T-helper 1 cell treated with Interleukin-12 subunit alpha and Interleukin-12 subunit beta and Interleukin-4 antibody, amounts not matched to agents 30 μg/mL and 1 μg/mL, for 36 hours (primary cell): ENCODE measurements around the gene HNRNPU.

Experiments
- H3K27ac Mint-ChIP-seq: one replicate; pipeline ENCODE4 v1.8.0; 2021; ENCODE audit warnings: mild to moderate bottlenecking, mixed read lengths
- H3K27me3 Mint-ChIP-seq: one replicate; pipeline ENCODE4 v1.8.0; 2021; ENCODE audit warnings: low read depth, mixed read lengths
- H3K36me3 Mint-ChIP-seq: one replicate; pipeline ENCODE4 v1.8.0; 2021; ENCODE audit warnings: low read depth, mixed read lengths
- H3K4me1 Mint-ChIP-seq: one replicate; pipeline ENCODE4 v1.8.0; 2021; ENCODE audit warnings: low read depth, mixed read lengths
- H3K4me3 Mint-ChIP-seq: one replicate; pipeline ENCODE4 v1.8.0; 2021; ENCODE audit warnings: mild to moderate bottlenecking, moderate library complexity, mixed read lengths
- H3K9me3 Mint-ChIP-seq: one replicate; pipeline ENCODE4 v1.8.0; 2021; ENCODE audit warnings: mixed read lengths

Gene HNRNPU

GRCh38 chr1:244815600-244816099 is 48.7 kb downstream of the HNRNPU start:
- H3K36me3 Mint-ChIP-seq: no peaks in the 10 kb centered on the region
- H3K27ac Mint-ChIP-seq: no peak overlapping the region
- H3K4me3 Mint-ChIP-seq: no peak overlapping the region
- H3K4me1 Mint-ChIP-seq: peaks cover 8% of the 10 kb centered on the region
- H3K9me3 Mint-ChIP-seq: no peaks in the 10 kb centered on the region
- H3K27me3 Mint-ChIP-seq: peaks cover 12% of the 10 kb centered on the region

- peaks cover 12% of the 10 kb centered on the region for H3K27me3 Mint-ChIP-seq
- H3K36me3 Mint-ChIP-seq: no peaks in the 10 kb centered on the region
- no peak overlapping the region for H3K27ac Mint-ChIP-seq
- H3K4me1 Mint-ChIP-seq: peaks cover 8% of the 10 kb centered on the region
- no peaks in the 10 kb centered on the region for H3K9me3 Mint-ChIP-seq
- H3K4me3 Mint-ChIP-seq: no peak overlapping the region
Observed at GRCh38 chr1:244813327-244813726, 51.0 kb downstream of the HNRNPU start.

GRCh38 chr1:244810221-244810620 is 54.1 kb downstream of the HNRNPU start:
- H3K4me3 Mint-ChIP-seq: no peak overlapping the region
- no peak overlapping the region for H3K27ac Mint-ChIP-seq
- peaks cover 4% of the 10 kb centered on the region for H3K4me1 Mint-ChIP-seq
- no peaks in the 10 kb centered on the region for H3K9me3 Mint-ChIP-seq
- H3K27me3 Mint-ChIP-seq: peaks cover 4% of the 10 kb centered on the region
- H3K36me3 Mint-ChIP-seq: no peaks in the 10 kb centered on the region

GRCh38 chr1:244807138-244807537 is 57.2 kb downstream of the HNRNPU start:
- Mint-ChIP-seq H3K36me3 (no peaks in the 10 kb centered on the region), H3K4me1 (no peaks in the 10 kb centered on the region), H3K4me3 (no peak overlapping the region), H3K9me3 (no peaks in the 10 kb centered on the region), H3K27me3 (peaks cover 4% of the 10 kb centered on the region), H3K27ac (no peak overlapping the region)

- H3K36me3 Mint-ChIP-seq: no peaks in the 10 kb centered on the region
- no peaks in the 10 kb centered on the region for H3K4me1 Mint-ChIP-seq
- no peaks in the 10 kb centered on the region for H3K9me3 Mint-ChIP-seq
- no peak overlapping the region for H3K27ac Mint-ChIP-seq
- peaks cover 4% of the 10 kb centered on the region for H3K27me3 Mint-ChIP-seq
- H3K4me3 Mint-ChIP-seq: no peak overlapping the region
Observed at GRCh38 chr1:244804841-244805240, 59.5 kb downstream of the HNRNPU start.

GRCh38 chr1:244802556-244803239 is 61.6 kb downstream of the HNRNPU start:
- Mint-ChIP-seq H3K36me3 (no peaks in the 10 kb centered on the region), H3K27ac (no peak overlapping the region), H3K4me3 (no peak overlapping the region), H3K27me3 (no peaks in the 10 kb centered on the region), H3K9me3 (no peaks in the 10 kb centered on the region), H3K4me1 (no peaks in the 10 kb centered on the region)

GRCh38 chr1:244802041-244802440 is 62.3 kb downstream of the HNRNPU start:
- Mint-ChIP-seq H3K27me3 (no peaks in the 10 kb centered on the region), H3K9me3 (no peaks in the 10 kb centered on the region), H3K4me3 (no peak overlapping the region), H3K36me3 (no peaks in the 10 kb centered on the region), H3K4me1 (no peaks in the 10 kb centered on the region), H3K27ac (no peak overlapping the region)

GRCh38 chr1:244801246-244801645 is 63.1 kb downstream of the HNRNPU start:
- no peaks in the 10 kb centered on the region for H3K4me1 Mint-ChIP-seq
- no peaks in the 10 kb centered on the region for H3K36me3 Mint-ChIP-seq
- no peak overlapping the region for H3K4me3 Mint-ChIP-seq
- no peaks in the 10 kb centered on the region for H3K9me3 Mint-ChIP-seq
- no peak overlapping the region for H3K27ac Mint-ChIP-seq
- no peaks in the 10 kb centered on the region for H3K27me3 Mint-ChIP-seq

- H3K36me3 Mint-ChIP-seq: no peaks in the 10 kb centered on the region
- no peaks in the 10 kb centered on the region for H3K27me3 Mint-ChIP-seq
- H3K4me3 Mint-ChIP-seq: no peak overlapping the region
- no peak overlapping the region for H3K27ac Mint-ChIP-seq
- no peaks in the 10 kb centered on the region for H3K4me1 Mint-ChIP-seq
- H3K9me3 Mint-ChIP-seq: no peaks in the 10 kb centered on the region
Observed at GRCh38 chr1:244800821-244801220, 63.5 kb downstream of the HNRNPU start.
